HG02852 (cell line): ENCODE measurements around the gene IFNA4.
"Not testable (repeated sequence)": the region's sequence is repeated elsewhere in the genome, so short reads cannot be mapped to it uniquely, and the experiment has no call there.

Experiments
- ATAC-seq: cut with Tn5 transposase; IDR thresholded peaks from one replicate; pipeline ENCODE4 v1.9.1; 2021; ENCODE audit warnings: mild to moderate bottlenecking, moderate library complexity; ENCODE audit not compliant: unreplicated experiment

The IFNA4 gene

GRCh38 chr9:21166560-21166959 is 20.8 kb downstream of the IFNA4 start, which contains the start of gene IFNA21:
TSS of gene IFNA21 (minus strand) at chr9:21166660. CDS start at chr9:21166612, 48 bp downstream.
- ATAC-seq, result not testable (repeated sequence)

DNA sequence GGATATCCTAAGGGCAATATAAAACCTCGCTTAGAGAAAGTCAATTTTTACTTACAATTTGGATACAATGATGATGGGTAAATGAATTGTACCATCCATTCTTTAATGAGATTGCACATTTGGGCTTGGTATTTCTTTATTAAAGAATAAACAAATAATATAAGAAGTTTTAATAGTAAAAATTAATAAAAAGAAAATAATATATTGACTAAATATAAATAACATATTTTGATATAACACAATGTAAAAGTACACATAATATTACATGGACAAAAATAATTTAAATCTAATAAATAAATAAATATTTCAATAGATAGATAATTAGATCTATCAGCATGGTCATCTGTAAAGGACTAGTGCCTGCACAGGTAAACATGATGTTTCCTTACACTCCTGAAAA is 21.9 kb downstream of the IFNA4 start:
- no peak for ATAC-seq

- peak; percentile 95 for ATAC-seq
Observed at GRCh38 chr9:21160178-21160577, 27.2 kb downstream of the IFNA4 start.

DNA sequence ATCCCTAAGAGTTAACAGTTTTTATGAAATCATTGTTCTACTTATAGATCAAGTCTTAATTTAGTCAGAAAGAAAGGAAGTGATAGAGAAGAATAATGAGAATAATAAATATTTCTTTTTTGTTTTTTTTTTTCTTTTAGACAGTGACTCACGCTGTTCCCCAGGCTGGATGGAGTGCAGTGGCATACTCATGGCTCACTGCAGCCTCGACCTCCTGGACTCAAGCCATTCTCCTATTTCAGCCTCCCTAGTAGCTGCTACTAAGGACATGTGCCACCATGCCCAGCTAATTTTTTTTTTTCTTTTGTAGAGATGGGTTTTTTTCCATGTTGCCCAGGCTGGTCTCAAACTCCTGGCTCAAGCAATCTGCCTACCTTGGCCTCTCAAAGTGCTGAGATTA is 31.9 kb downstream of the IFNA4 start:
- no peak for ATAC-seq

DNA sequence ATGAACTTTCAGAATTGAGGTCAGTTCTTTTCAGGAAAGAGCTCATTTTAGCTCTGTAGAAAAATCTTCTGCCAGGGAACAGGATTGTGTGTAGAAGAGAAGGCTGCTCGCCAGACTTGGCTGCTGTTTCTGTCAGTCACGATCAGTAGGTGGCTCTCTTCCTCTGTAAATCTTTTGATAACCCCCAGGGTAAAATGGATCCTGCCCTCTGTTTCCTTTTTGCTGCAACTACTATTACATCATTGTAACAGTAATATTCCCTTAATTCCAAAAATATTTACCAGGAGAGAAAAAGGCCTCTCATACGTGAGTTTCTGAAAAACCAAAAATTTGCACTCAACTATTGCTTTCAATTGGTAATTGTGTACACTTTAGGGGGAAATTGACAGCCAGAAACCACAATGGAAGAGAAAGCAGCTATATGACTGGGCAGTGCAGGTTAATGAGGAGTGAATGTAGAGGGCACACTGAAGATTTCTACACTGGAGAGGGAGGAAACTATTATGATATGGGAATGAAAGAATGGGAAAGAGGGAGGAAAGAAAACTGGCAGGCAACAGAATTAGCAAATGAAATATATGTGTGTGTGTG is 33.3 kb downstream of the IFNA4 start:
- ATAC-seq, result peak; percentile 85

- ATAC-seq, result peak; percentile 21
Observed at GRCh38 chr9:21153336-21154017, 33.9 kb downstream of the IFNA4 start.

DNA sequence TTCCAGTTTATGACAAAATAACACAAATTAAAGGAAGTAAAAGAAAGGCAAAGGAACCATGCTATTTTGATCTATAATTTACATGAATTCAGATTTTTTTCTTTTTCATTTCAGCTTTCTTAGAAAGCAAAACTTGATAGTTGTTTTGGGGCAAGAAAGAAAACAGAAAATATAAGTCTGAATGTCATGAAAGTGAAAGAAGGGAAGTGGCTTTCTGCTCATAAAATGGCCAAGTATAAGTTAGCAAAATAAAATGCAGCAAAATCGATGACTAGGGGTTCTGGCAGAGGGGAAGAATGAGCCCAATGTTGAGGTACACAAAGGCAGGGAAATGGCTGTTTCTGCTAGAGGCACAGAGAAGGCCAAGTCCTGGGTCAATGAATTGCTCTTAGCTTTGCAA is 42.8 kb downstream of the IFNA4 start:
- peak; percentile 64 for ATAC-seq

DNA sequence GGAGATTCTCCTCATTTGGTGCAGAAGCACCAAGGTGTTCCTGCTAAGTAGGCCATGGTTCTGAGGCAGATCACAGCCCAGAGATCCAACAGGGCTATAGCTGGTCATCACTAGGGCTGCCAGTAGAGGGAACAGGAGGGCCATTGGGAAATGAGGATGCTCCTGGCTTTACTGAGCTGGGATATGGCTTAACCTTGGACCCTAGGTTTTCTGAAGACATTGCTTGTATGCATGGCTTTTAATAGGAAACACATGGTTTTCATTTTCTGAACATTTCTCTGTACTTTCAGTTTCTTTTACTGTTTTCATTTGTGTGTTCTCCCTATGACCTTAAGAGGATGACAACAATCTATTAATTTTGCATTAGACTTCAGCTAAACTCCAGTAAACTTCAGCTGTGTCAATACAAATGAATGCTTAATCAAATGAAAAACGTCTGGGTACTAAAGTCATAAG is 45.9 kb downstream of the IFNA4 start, which contains the start of gene IFNW1:
Gene IFNW1 (minus strand): TSS at position 406 of the 456 bp plus-strand sequence. CDS start 262 bp downstream, at position 144.
- ATAC-seq, result peak; percentile 74

DNA sequence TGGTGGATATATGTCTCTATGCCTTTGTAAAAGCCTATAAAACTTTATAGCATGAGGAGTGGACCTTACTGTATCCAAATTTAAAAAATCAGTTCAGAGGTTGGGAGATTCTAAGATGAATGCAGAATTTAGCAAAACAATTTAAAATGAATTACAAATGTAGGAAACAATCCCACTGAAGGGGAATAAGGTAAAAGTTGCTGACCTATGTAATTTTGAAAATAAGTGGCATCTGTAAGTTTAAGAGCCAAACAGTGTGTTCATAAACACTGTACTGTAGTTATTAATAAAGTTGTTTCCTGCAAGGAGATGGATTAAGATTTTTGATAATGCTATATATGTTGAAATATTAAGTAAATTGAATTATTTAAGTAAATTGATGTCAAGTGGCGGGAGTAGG is 50.4 kb downstream of the IFNA4 start:
- no peak for ATAC-seq
